ENCODE results near the gene CD300LG. TPM values are rescaled to one million over a fixed set of nuclear protein-coding genes. Genes with fewer than 3 reads are reported as not detected.

The CD300LG gene
- polyA plus RNA-seq, 1 donor (not counting 4 experiments of a cell fraction or from before 2014, with no cell fraction given): not detected

DNA sequence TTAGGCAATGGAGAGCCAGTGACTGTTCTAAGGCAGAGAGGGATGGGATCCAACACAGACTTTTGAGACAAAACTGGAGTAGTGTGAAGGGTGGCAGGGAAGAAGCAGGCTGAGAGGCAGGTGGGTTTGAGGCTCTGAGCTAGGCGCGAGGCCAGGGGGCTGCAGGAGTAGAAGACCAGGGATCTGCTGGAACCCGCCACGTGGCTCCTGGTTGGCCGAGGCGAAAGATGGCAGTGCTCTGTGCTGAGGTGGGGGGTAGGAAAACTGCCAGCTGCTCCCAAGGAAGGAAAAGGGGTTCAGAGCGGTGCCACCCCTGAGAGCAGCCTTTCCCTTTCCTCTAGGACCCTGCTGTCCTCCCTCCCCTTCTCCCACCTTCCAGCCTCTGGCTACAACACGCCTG, 5.6 kb downstream of the CD300LG start:
- Histone ChIP-seq H3K4me2 (ENCODE audit: control insufficient read depth, extremely low read depth, insufficient read depth, low read depth, low read length) (no peak overlapping the region), H3K36me3 (ENCODE audit: control insufficient read depth in 2 of 2, extremely low read depth in 1 of 2, insufficient read depth in 2 of 2, low read length in 2 of 2) (no peaks in the 10 kb centered on the region), H3K9ac (ENCODE audit: control insufficient read depth, extremely low read depth, insufficient read depth, low read length) (no peak overlapping the region), H3K9me1 (ENCODE audit: control insufficient read depth, extremely low read depth, insufficient read depth, low read length) (no peaks in the 10 kb centered on the region), H3K9me3 (ENCODE audit: control insufficient read depth, low read depth, low read length) (no peaks in the 10 kb centered on the region), H3K4me1 (ENCODE audit: control insufficient read depth, extremely low read depth, insufficient read depth, low read length) (no peaks in the 10 kb centered on the region), H3K79me2 (ENCODE audit: control insufficient read depth, insufficient read depth, low read length) (no peaks in the 10 kb centered on the region), H4K20me1 (ENCODE audit: control insufficient read depth, extremely low read depth, insufficient read depth, low read length) (no peaks in the 10 kb centered on the region), H2AFZ (ENCODE audit: control insufficient read depth, low read length) (no peak overlapping the region), H3K27me3 (ENCODE audit: control insufficient read depth, extremely low read depth, insufficient read depth, low read length) (peaks cover 38% of the 10 kb centered on the region), H3K4me3 (ENCODE audit: control insufficient read depth in 2 of 3, extremely low read depth in 1 of 3, insufficient read depth in 2 of 3, low read depth in 1 of 3, low read length in 3 of 3) (no peak overlapping the region), H3K27ac (ENCODE audit: control insufficient read depth, insufficient read depth, low read length) (no peak overlapping the region)
- dilution Hi-C loops (cut with MboI; ENCODE audit: extremely low pct_ligation_motif_present, low sequenced_read_pairs): no loop called here
- TF ChIP-seq, protein P1, sequence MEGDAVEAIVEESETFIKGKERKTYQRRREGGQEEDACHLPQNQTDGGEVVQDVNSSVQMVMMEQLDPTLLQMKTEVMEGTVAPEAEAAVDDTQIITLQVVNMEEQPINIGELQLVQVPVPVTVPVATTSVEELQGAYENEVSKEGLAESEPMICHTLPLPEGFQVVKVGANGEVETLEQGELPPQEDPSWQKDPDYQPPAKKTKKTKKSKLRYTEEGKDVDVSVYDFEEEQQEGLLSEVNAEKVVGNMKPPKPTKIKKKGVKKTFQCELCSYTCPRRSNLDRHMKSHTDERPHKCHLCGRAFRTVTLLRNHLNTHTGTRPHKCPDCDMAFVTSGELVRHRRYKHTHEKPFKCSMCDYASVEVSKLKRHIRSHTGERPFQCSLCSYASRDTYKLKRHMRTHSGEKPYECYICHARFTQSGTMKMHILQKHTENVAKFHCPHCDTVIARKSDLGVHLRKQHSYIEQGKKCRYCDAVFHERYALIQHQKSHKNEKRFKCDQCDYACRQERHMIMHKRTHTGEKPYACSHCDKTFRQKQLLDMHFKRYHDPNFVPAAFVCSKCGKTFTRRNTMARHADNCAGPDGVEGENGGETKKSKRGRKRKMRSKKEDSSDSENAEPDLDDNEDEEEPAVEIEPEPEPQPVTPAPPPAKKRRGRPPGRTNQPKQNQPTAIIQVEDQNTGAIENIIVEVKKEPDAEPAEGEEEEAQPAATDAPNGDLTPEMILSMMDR (optimal IDR thresholded peaks at IDR 0.05 in 1 of 3, IDR thresholded peaks at IDR 0.05 in 1 of 3, conservative IDR thresholded peaks at IDR 0.05 in 1 of 3; ENCODE audit: extremely low read depth in 1 of 3, insufficient read depth in 2 of 3, low read length in 3 of 3): no peak
- no peak for TF ChIP-seq EZH2 (IDR thresholded peaks at IDR 0.05; ENCODE audit: low read length)
- no peak for FAIRE-seq
- no peak for DNase-seq (ENCODE audit: low read depth, low spot score)

DNA sequence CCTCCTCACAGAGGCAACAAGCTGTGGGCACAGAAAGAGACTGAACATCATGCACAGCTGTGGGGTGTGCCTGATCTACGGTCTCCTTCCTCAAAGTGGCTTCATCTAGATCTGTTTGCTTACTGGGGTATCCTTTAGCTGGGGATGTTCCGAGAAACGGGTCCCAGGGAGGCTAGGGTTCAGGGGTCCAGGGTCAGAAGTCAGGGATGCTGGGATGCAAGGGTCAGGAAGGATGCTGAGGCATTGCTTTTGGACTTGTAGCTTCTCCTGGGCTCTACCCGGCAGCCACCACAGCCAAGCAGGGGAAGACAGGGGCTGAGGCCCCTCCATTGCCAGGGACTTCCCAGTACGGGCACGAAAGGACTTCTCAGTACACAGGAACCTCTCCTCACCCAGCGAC, 6.6 kb downstream of the CD300LG start:
- Histone ChIP-seq H3K36me3 (ENCODE audit: control insufficient read depth in 2 of 2, extremely low read depth in 1 of 2, insufficient read depth in 2 of 2, low read length in 2 of 2) (no peaks in the 10 kb centered on the region), H3K27me3 (ENCODE audit: control insufficient read depth, extremely low read depth, insufficient read depth, low read length) (peaks cover 37% of the 10 kb centered on the region), H3K4me2 (ENCODE audit: control insufficient read depth, extremely low read depth, insufficient read depth, low read depth, low read length) (no peak overlapping the region), H3K4me3 (ENCODE audit: control insufficient read depth in 2 of 3, extremely low read depth in 1 of 3, insufficient read depth in 2 of 3, low read depth in 1 of 3, low read length in 3 of 3) (no peak overlapping the region), H3K4me1 (ENCODE audit: control insufficient read depth, extremely low read depth, insufficient read depth, low read length) (no peaks in the 10 kb centered on the region), H3K9ac (ENCODE audit: control insufficient read depth, extremely low read depth, insufficient read depth, low read length) (no peak overlapping the region), H3K9me1 (ENCODE audit: control insufficient read depth, extremely low read depth, insufficient read depth, low read length) (no peaks in the 10 kb centered on the region), H3K9me3 (ENCODE audit: control insufficient read depth, low read depth, low read length) (no peaks in the 10 kb centered on the region), H2AFZ (ENCODE audit: control insufficient read depth, low read length) (no peak overlapping the region), H4K20me1 (ENCODE audit: control insufficient read depth, extremely low read depth, insufficient read depth, low read length) (no peaks in the 10 kb centered on the region), H3K27ac (ENCODE audit: control insufficient read depth, insufficient read depth, low read length) (no peak overlapping the region), H3K79me2 (ENCODE audit: control insufficient read depth, insufficient read depth, low read length) (no peaks in the 10 kb centered on the region)
- dilution Hi-C loops (cut with MboI; ENCODE audit: extremely low pct_ligation_motif_present, low sequenced_read_pairs): no loop called here
- DNase-seq (ENCODE audit: low read depth, low spot score) (no peak), FAIRE-seq (no peak)
- TF ChIP-seq, protein P1 (optimal IDR thresholded peaks at IDR 0.05 in 1 of 3, IDR thresholded peaks at IDR 0.05 in 1 of 3, conservative IDR thresholded peaks at IDR 0.05 in 1 of 3; ENCODE audit: extremely low read depth in 1 of 3, insufficient read depth in 2 of 3, low read length in 3 of 3): no peak
- no peak for TF ChIP-seq EZH2 (IDR thresholded peaks at IDR 0.05; ENCODE audit: low read length)
